A549 treated with DMSO at 1 μM for 4 hours (cell line): ENCODE data around the gene ERO1B. TPM values are rescaled to one million over a fixed set of nuclear protein-coding genes. Genes with fewer than 3 reads are reported as not detected.

ENCODE experiments used
- total RNA-seq: library from RNA; stranded (reverse); fragments of 200-300 nt; extraction: Qiagen RNA extraction; gene quantifications from 5 replicates; pipeline ENCODE4 v1.2.3, GENCODE V29; 2022; ENCODE audit warnings: low read depth

The ERO1B gene
- total RNA-seq, result 2.6 to 4.1 TPM (median 3.5 TPM) in 5 replicates

GRCh38 chr1:236281654-236282424 is at the start of gene ERO1B:
ERO1B (minus strand) TSS chr1:236281958; CDS start chr1:236281783, 175 bp downstream.

Other genes with a start within 250 kb of the ERO1B start
- 5.2 to 8.9 TPM (median 8.2 TPM) in 5 replicates for gene NID1, start 216.9 kb downstream of the ERO1B start, total RNA-seq
- gene GPR137B, start 139.4 kb downstream of the ERO1B start, total RNA-seq, result 13.8 to 19.9 TPM (median 18.6 TPM) in 5 replicates
- 2.7 to 3.2 TPM (median 3.1 TPM) in 5 replicates for gene EDARADD, start 112.3 kb upstream of the ERO1B start, total RNA-seq
- gene LGALS8, start 242.0 kb upstream of the ERO1B start, total RNA-seq, result 34.6 to 49.1 TPM (median 37.7 TPM) in 5 replicates